ENCODE results near the gene MLIP. TPM values are rescaled to one million over a fixed set of nuclear protein-coding genes. Genes with fewer than 3 reads are reported as not detected.
"Not testable (repeated sequence)": the region's sequence is repeated elsewhere in the genome, so short reads cannot be mapped to it uniquely, and the experiment has no call there.

Gene MLIP
- total RNA-seq, 4 donors from 2014 or later = 0.54 to 0.62 TPM; not detected in 2

GRCh38 chr6:54206510-54206909 lies 95.3 kb downstream of the MLIP start:
- no peak for TF ChIP-seq POLR2A (IDR thresholded peaks at IDR 0.05)
- no peak for TF ChIP-seq CTCF (IDR thresholded peaks at IDR 0.05)
- TF ChIP-seq POLR2AphosphoS5 (IDR thresholded peaks at IDR 0.05) = no peak
- TF ChIP-seq EP300 (IDR thresholded peaks at IDR 0.05) = no peak
- Histone ChIP-seq H3K27me3 (no peaks in the 10 kb centered on the region), H3K27ac (no peak overlapping the region), H3K36me3 (no peaks in the 10 kb centered on the region), H3K9me3 (no peaks in the 10 kb centered on the region), H3K4me1 (peaks cover 0 to 4% (median 0%) of the 10 kb centered on the region in 3 donors), H3K4me3 (no peak overlapping the region)
- ATAC-seq = no peak
- WGBS, 2 donors (ENCODE audit: low coverage in 1 of 2) = 72 to 90% methylated on average over 2 of the region's 2 CpGs

GRCh38 chr6:54209983-54210382 lies 98.7 kb downstream of the MLIP start:
- not testable (repeated sequence) for H3K27me3 ChIP-seq, H3K4me3 ChIP-seq, ATAC-seq, H3K36me3 ChIP-seq, H3K4me1 ChIP-seq, H3K27ac ChIP-seq, H3K9me3 ChIP-seq
- 78% methylated on average over 3 of the region's 7 CpGs; no CpG with 5 or more reads in 1 of the 2 donors for WGBS, 2 donors (ENCODE audit: low coverage in 1 of 2)

GRCh38 chr6:54214286-54214685 lies 103.0 kb downstream of the MLIP start:
- Histone ChIP-seq H3K9me3 (no peaks in the 10 kb centered on the region), H3K27ac (no peak overlapping the region), H3K4me1 (no peaks in the 10 kb centered on the region), H3K4me3 (no peak overlapping the region), H3K36me3 (no peaks in the 10 kb centered on the region), H3K27me3 (no peaks in the 10 kb centered on the region)
- TF ChIP-seq POLR2A (IDR thresholded peaks at IDR 0.05) (no peak), EP300 (IDR thresholded peaks at IDR 0.05) (no peak), POLR2AphosphoS5 (IDR thresholded peaks at IDR 0.05) (no peak), CTCF (IDR thresholded peaks at IDR 0.05) (no peak)
- no peak for ATAC-seq
- 63 to 75% methylated on average over 1 of the region's 1 CpG for WGBS, 2 donors (ENCODE audit: low coverage in 1 of 2)

GRCh38 chr6:54216336-54216735 lies 105.1 kb downstream of the MLIP start:
- no peak for ATAC-seq
- no peaks in the 10 kb centered on the region for H3K36me3 ChIP-seq
- no peaks in the 10 kb centered on the region for H3K9me3 ChIP-seq
- no peak overlapping the region for H3K27ac ChIP-seq
- TF ChIP-seq POLR2AphosphoS5 (IDR thresholded peaks at IDR 0.05) (no peak), CTCF (IDR thresholded peaks at IDR 0.05) (no peak), EP300 (IDR thresholded peaks at IDR 0.05) (no peak), POLR2A (IDR thresholded peaks at IDR 0.05) (no peak)
- H3K4me3 ChIP-seq = no peak overlapping the region
- H3K27me3 ChIP-seq = no peaks in the 10 kb centered on the region
- H3K4me1 ChIP-seq = no peaks in the 10 kb centered on the region

- ATAC-seq = no peak
- TF ChIP-seq CTCF (IDR thresholded peaks at IDR 0.05) (no peak), POLR2A (IDR thresholded peaks at IDR 0.05) (no peak), EP300 (IDR thresholded peaks at IDR 0.05) (no peak), POLR2AphosphoS5 (IDR thresholded peaks at IDR 0.05) (no peak)
- 31 to 36% methylated on average over 3 of the region's 3 CpGs for WGBS, 2 donors (ENCODE audit: low coverage in 1 of 2)
- Histone ChIP-seq H3K27ac (no peak overlapping the region), H3K27me3 (no peaks in the 10 kb centered on the region), H3K4me3 (no peak overlapping the region), H3K9me3 (no peaks in the 10 kb centered on the region), H3K4me1 (no peaks in the 10 kb centered on the region), H3K36me3 (no peaks in the 10 kb centered on the region)
Measured at GRCh38 chr6:54217018-54217417, 105.8 kb downstream of the MLIP start.

All from gastroesophageal sphincter (tissue), 4 donors.